Ascending aorta (tissue), 2 donors: Measurements from ENCODE around the gene IL10RB. TPM values are rescaled to one million over a fixed set of nuclear protein-coding genes. Genes with fewer than 3 reads are reported as not detected.

Experiments
- DNase-seq, 2 donors: peaks; one replicate each; pipeline ENCODE4 v3.0.0-alpha.2; 2019; ENCODE audit warnings: low spot score in 2 of 2
- H3K27ac ChIP-seq, 2 donors: fragments of 200-600 bp; sonication (generic); one replicate each; pipeline ENCODE4 v1.5.1; 2016 to 2017; ENCODE audit warnings: mild to moderate bottlenecking in 1 of 2
- H3K27me3 ChIP-seq: fragments of 200-600 bp; sonication (generic); one replicate; pipeline ENCODE4 v1.5.1; 2017
- H3K36me3 ChIP-seq, 2 donors: fragments of 200-600 bp; sonication (generic); one replicate each; pipeline ENCODE4 v1.5.1; 2016
- H3K4me1 ChIP-seq, 2 donors: fragments of 200-600 bp; sonication (generic); one replicate each; pipeline ENCODE4 v1.5.1; 2016 to 2017; ENCODE audit warnings: mild to moderate bottlenecking in 1 of 2
- H3K4me3 ChIP-seq, 2 donors: fragments of 200-600 bp; sonication (generic); one replicate each; pipeline ENCODE4 v1.5.1; 2016 to 2017; ENCODE audit warnings: mild to moderate bottlenecking in 1 of 2
- H3K9me3 ChIP-seq, 2 donors: fragments of 200-600 bp; sonication (generic); one replicate each; pipeline ENCODE4 v1.5.1; 2016
- CTCF ChIP-seq, 3 experiments: fragments of 200-600 bp in 2 of 3; fragments of 450-650 bp in 1 of 3; sonication (generic) in 2 of 3; IDR thresholded peaks; one replicate each; pipeline ENCODE4 v1.5.1; 2016 to 2019; ENCODE audit warnings: antibody characterized with exemption in 3 of 3, mild to moderate bottlenecking in 1 of 3, moderate library complexity in 1 of 3
- intact Hi-C: fragments of 100-400 bp; cut with DNase I; formaldehyde crosslinking; loops from one replicate; pipeline ENCODE4 v1.15.1; 2023
- total RNA-seq: library from RNA; depleted of rRNA; stranded (reverse); fragments of >200 nt; gene quantifications from one replicate; pipeline ENCODE4 v1.1.0, GENCODE V29; 2016

The IL10RB gene
- total RNA-seq, 1 donor from 2014 or later = 39.1 TPM

- no peak for DNase-seq
- Histone ChIP-seq H3K9me3 (no peaks in the 10 kb centered on the region), H3K27me3 (no peaks in the 10 kb centered on the region), H3K27ac (no peak overlapping the region), H3K4me3 (no peak overlapping the region), H3K4me1 (peaks cover 0 to 23% of the 10 kb centered on the region in 2 donors), H3K36me3 (no peaks in the 10 kb centered on the region)
- no peak for TF ChIP-seq CTCF (IDR thresholded peaks at IDR 0.05)
- intact Hi-C loops = no loop called here
Observed at GRCh38 chr21:33232291-33233034, 33.7 kb upstream of the IL10RB start.

- Histone ChIP-seq H3K27ac (no peak overlapping the region), H3K36me3 (no peaks in the 10 kb centered on the region), H3K4me3 (no peak overlapping the region), H3K27me3 (no peaks in the 10 kb centered on the region), H3K4me1 (peaks cover 0 to 15% of the 10 kb centered on the region in 2 donors), H3K9me3 (no peaks in the 10 kb centered on the region)
- intact Hi-C loops = no loop called here
- no peak for TF ChIP-seq CTCF (IDR thresholded peaks at IDR 0.05)
- no peak for DNase-seq
Observed at GRCh38 chr21:33234635-33235520, 31.3 kb upstream of the IL10RB start.

- DNase-seq = no peak
- H3K4me1 ChIP-seq = peaks cover 0 to 12% of the 10 kb centered on the region in 2 donors
- H3K27ac ChIP-seq = no peak overlapping the region
- H3K4me3 ChIP-seq = no peak overlapping the region
- H3K27me3 ChIP-seq = no peaks in the 10 kb centered on the region
- no peaks in the 10 kb centered on the region for H3K36me3 ChIP-seq
- H3K9me3 ChIP-seq = no peaks in the 10 kb centered on the region
- no peak for TF ChIP-seq CTCF (IDR thresholded peaks at IDR 0.05)
- intact Hi-C loops = no loop called here
Observed at GRCh38 chr21:33236013-33236686, 30.0 kb upstream of the IL10RB start.

GRCh38 chr21:33236766-33237165 is 29.4 kb upstream of the IL10RB start:
- no peak overlapping the region for H3K27ac ChIP-seq
- intact Hi-C loops = no loop called here
- H3K9me3 ChIP-seq = no peaks in the 10 kb centered on the region
- H3K4me3 ChIP-seq = no peak overlapping the region
- H3K27me3 ChIP-seq = no peaks in the 10 kb centered on the region
- no peak for TF ChIP-seq CTCF (IDR thresholded peaks at IDR 0.05)
- peaks cover 0 to 8% of the 10 kb centered on the region in 2 donors for H3K4me1 ChIP-seq
- peaks cover 0 to under 1% of the 10 kb centered on the region in 2 donors for H3K36me3 ChIP-seq
- no peak for DNase-seq

- intact Hi-C loops = no loop called here
- TF ChIP-seq CTCF (IDR thresholded peaks at IDR 0.05) = no peak
- H3K4me1 ChIP-seq = peaks cover 0 to 4% of the 10 kb centered on the region in 2 donors
Observed at GRCh38 chr21:33237486-33237885, 28.7 kb upstream of the IL10RB start.

More at GRCh38 chr21:33237486-33237885, 28.7 kb upstream of the IL10RB start:
- Histone ChIP-seq H3K36me3 (peaks cover 0 to 6% of the 10 kb centered on the region in 2 donors), H3K27ac (no peak overlapping the region), H3K4me3 (no peak overlapping the region), H3K27me3 (no peaks in the 10 kb centered on the region), H3K9me3 (no peaks in the 10 kb centered on the region)
- DNase-seq = no peak
